T-cell (primary cell): ENCODE measurements around the gene TIMM23B. TPM values are rescaled to one million over a fixed set of nuclear protein-coding genes. Genes with fewer than 3 reads are reported as not detected.
"Not testable (repeated sequence)": the region's sequence is repeated elsewhere in the genome, so short reads cannot be mapped to it uniquely, and the experiment has no call there.

Experiments
- ATAC-seq, 4 experiments: fragments of 200-7000 bp in 3 of 4; fragments of 150-1000 bp in 1 of 4; cut with Tn5 transposase; replicated peaks in 1 of 4; 1 replicate in 3 of 4; 2 replicates in 1 of 4; pipeline ENCODE4 v1.10.0; 2021; ENCODE audit warnings: moderate library complexity in 3 of 4, mild to moderate bottlenecking in 2 of 4, moderate number of reproducible peaks in 1 of 4
- CTCF ChIA-PET, 2 donors: fragments of 300-600 bp; sonication (Branson Sonifier 250); formaldehyde crosslinking; loops; one replicate each; lab custom pipeline; 2022; ENCODE audit warnings: antibody characterized with exemption in 2 of 2; lab: Charles Lee
- POLR2A ChIA-PET, 2 donors: fragments of 300-600 bp; sonication (Branson Sonifier 250); formaldehyde crosslinking; loops; one replicate each; lab custom pipeline; 2022; ENCODE audit warnings: antibody characterized with exemption in 2 of 2; lab: Charles Lee
- DNase-seq, 35 experiments: peaks; one replicate each; pipeline versions ENCODE4 v3.0.0 to v3.0.0-alpha.2; 2013 to 2023
- H3K27ac ChIP-seq: one replicate; pipeline ENCODE4 v1.5.1; 2013; ENCODE audit warnings: low read length
- H3K27me3 ChIP-seq, 2 experiments: replicated peaks in 1 of 2; 1 replicate in 1 of 2; 2 replicates in 1 of 2; pipeline versions ENCODE4 v1.6.1 to v1.7.0; 2013; ENCODE audit warnings: low read length in 1 of 2, mixed read lengths in 1 of 2; ENCODE audit not compliant: control insufficient read depth in 2 of 2, insufficient read depth in 2 of 2; ENCODE audit errors: extremely low read depth in 1 of 2
- H3K36me3 ChIP-seq, 2 donors: 1 replicate in 1 of 2; 2 replicates in 1 of 2; pipeline versions ENCODE4 v1.6.1 to v1.7.0; 2013; ENCODE audit warnings: low read length in 1 of 2; ENCODE audit not compliant: control insufficient read depth in 2 of 2, insufficient read depth in 1 of 2; ENCODE audit errors: extremely low read depth in 1 of 2
- H3K4me1 ChIP-seq, 2 experiments: 1 replicate in 1 of 2; 2 replicates in 1 of 2; pipeline versions ENCODE4 v1.6.1 to v1.7.0; 2013; ENCODE audit warnings: low read length in 2 of 2, mixed read lengths in 1 of 2; ENCODE audit not compliant: insufficient read depth in 2 of 2, control insufficient read depth in 1 of 2; ENCODE audit errors: extremely low read depth in 1 of 2
- H3K4me3 ChIP-seq, 2 donors: 1 replicate in 1 of 2; 2 replicates in 1 of 2; pipeline versions ENCODE4 v1.5.1 to v1.7.0; 2013; ENCODE audit warnings: mild to moderate bottlenecking in 2 of 2, low read length in 1 of 2, moderate library complexity in 1 of 2; ENCODE audit not compliant: control insufficient read depth in 1 of 2; ENCODE audit errors: extremely low read depth in 1 of 2
- H3K9me3 ChIP-seq: 2 replicates; pipeline ENCODE4 v1.7.0; 2013
- H3K27ac Mint-ChIP-seq, 2 donors: one replicate each; pipeline ENCODE4 v1.8.0; 2020 to 2021; ENCODE audit warnings: mild to moderate bottlenecking in 2 of 2, mixed read lengths in 2 of 2
- H3K27me3 Mint-ChIP-seq, 2 donors: one replicate each; pipeline ENCODE4 v1.8.0; 2021 to 2022; ENCODE audit warnings: mixed read lengths in 2 of 2
- H3K36me3 Mint-ChIP-seq: one replicate; pipeline ENCODE4 v1.8.0; 2021; ENCODE audit warnings: mixed read lengths
- H3K4me1 Mint-ChIP-seq, 3 donors: one replicate each; pipeline ENCODE4 v1.8.0; 2020 to 2022; ENCODE audit warnings: mixed read lengths in 3 of 3, mild to moderate bottlenecking in 1 of 3
- H3K4me3 Mint-ChIP-seq, 3 donors: one replicate each; pipeline ENCODE4 v1.8.0; 2020 to 2022; ENCODE audit warnings: mild to moderate bottlenecking in 3 of 3, mixed read lengths in 3 of 3, moderate library complexity in 3 of 3
- H3K9me3 Mint-ChIP-seq, 3 donors: one replicate each; pipeline ENCODE4 v1.8.0; 2020 to 2022; ENCODE audit warnings: mixed read lengths in 3 of 3
- WGBS: methylation state at CpG from one replicate; pipeline ENCODE4 v1.1.5; 2013; ENCODE audit warnings: missing lambda C conversion rate; ENCODE audit not compliant: insufficient coverage; 5-methylcytosine and 5-hydroxymethylcytosine counted together
- total RNA-seq, 35 experiments: library from RNA in 6 of 35; stranded (reverse) in 6 of 35; fragments of 120-200 nt in 1 of 35; gene quantifications; one replicate each; pipeline versions ENCODE4 v1.2.1 to v1.2.4 and lab custom pipeline; 2013 to 2026

TIMM23B gene
- total RNA-seq, 5 donors from 2014 or later (not counting 1 experiment from before 2014, with no cell fraction given) = 25.3 to 35.8 (median 28.1) TPM

GRCh38 chr10:49916451-49916850 lies 25.4 kb upstream of the TIMM23B start:
- H3K4me1 ChIP-seq, H3K27me3 Mint-ChIP-seq, H3K4me1 Mint-ChIP-seq, DNase-seq, POLR2A ChIA-PET, ATAC-seq, CTCF ChIA-PET, H3K27ac ChIP-seq, H3K27me3 ChIP-seq, H3K9me3 ChIP-seq, H3K27ac Mint-ChIP-seq, H3K9me3 Mint-ChIP-seq, H3K4me3 ChIP-seq, H3K4me3 Mint-ChIP-seq: not testable (repeated sequence)
- peaks cover 20% of the 10 kb centered on the region for H3K36me3 Mint-ChIP-seq
- H3K36me3 ChIP-seq = peaks cover 0 to 11% of the 10 kb centered on the region in 2 donors

GRCh38 chr10:49917927-49918326 lies 23.9 kb upstream of the TIMM23B start:
- H3K36me3 Mint-ChIP-seq = peaks cover 28% of the 10 kb centered on the region
- H3K4me3 ChIP-seq, H3K4me3 Mint-ChIP-seq, ATAC-seq, H3K27ac ChIP-seq, H3K4me1 Mint-ChIP-seq, H3K27ac Mint-ChIP-seq, H3K9me3 Mint-ChIP-seq, POLR2A ChIA-PET, H3K4me1 ChIP-seq, H3K27me3 Mint-ChIP-seq, H3K27me3 ChIP-seq, H3K9me3 ChIP-seq, DNase-seq: not testable (repeated sequence)
- H3K36me3 ChIP-seq = peaks cover 0 to 17% of the 10 kb centered on the region in 2 donors
- CTCF ChIA-PET = interaction anchor here in 1 of 2 donors (0.8 kb wide), 1 partner anchor 696 kb away, joined by 3 read pairs; no protein-coding TSS in a partner anchor

GRCh38 chr10:49922041-49922440 lies 19.8 kb upstream of the TIMM23B start:
- POLR2A ChIA-PET, DNase-seq, H3K9me3 Mint-ChIP-seq, H3K27ac ChIP-seq, H3K27me3 ChIP-seq, H3K4me1 ChIP-seq, H3K27ac Mint-ChIP-seq, H3K27me3 Mint-ChIP-seq, H3K4me1 Mint-ChIP-seq, H3K4me3 Mint-ChIP-seq, H3K4me3 ChIP-seq, CTCF ChIA-PET, ATAC-seq, H3K9me3 ChIP-seq: not testable (repeated sequence)
- peaks cover 0 to 18% of the 10 kb centered on the region in 2 donors for H3K36me3 ChIP-seq
- H3K36me3 Mint-ChIP-seq = peaks cover 22% of the 10 kb centered on the region
- no CpG with 5 or more reads among the region's 4 CpGs for WGBS

GRCh38 chr10:49923572-49923971 lies 18.3 kb upstream of the TIMM23B start:
- H3K27me3 Mint-ChIP-seq, ATAC-seq, H3K4me1 ChIP-seq, H3K4me3 Mint-ChIP-seq, CTCF ChIA-PET, H3K9me3 ChIP-seq, H3K27me3 ChIP-seq, H3K4me1 Mint-ChIP-seq, H3K27ac Mint-ChIP-seq, POLR2A ChIA-PET, H3K9me3 Mint-ChIP-seq, DNase-seq, H3K4me3 ChIP-seq, H3K27ac ChIP-seq: not testable (repeated sequence)
- H3K36me3 ChIP-seq = peaks cover 0 to 15% of the 10 kb centered on the region in 2 donors
- no CpG with 5 or more reads among the region's 4 CpGs for WGBS
- H3K36me3 Mint-ChIP-seq = peaks cover 22% of the 10 kb centered on the region

GRCh38 chr10:49931276-49931675 lies 10.6 kb upstream of the TIMM23B start:
- H3K27me3 Mint-ChIP-seq, DNase-seq, H3K9me3 ChIP-seq, CTCF ChIA-PET, H3K9me3 Mint-ChIP-seq, H3K36me3 ChIP-seq, H3K27ac ChIP-seq, H3K4me3 ChIP-seq, H3K4me3 Mint-ChIP-seq, H3K27ac Mint-ChIP-seq, ATAC-seq, H3K4me1 ChIP-seq, H3K4me1 Mint-ChIP-seq, POLR2A ChIA-PET, H3K27me3 ChIP-seq: not testable (repeated sequence)
- H3K36me3 Mint-ChIP-seq = peaks cover 16% of the 10 kb centered on the region
- 100% methylated on average over 1 of the region's 5 CpGs for WGBS

GRCh38 chr10:49931959-49932728 lies 9.7 kb upstream of the TIMM23B start:
- no CpG with 5 or more reads among the region's 7 CpGs for WGBS
- H3K27ac ChIP-seq, H3K4me3 Mint-ChIP-seq, H3K9me3 ChIP-seq, CTCF ChIA-PET, H3K4me1 ChIP-seq, H3K27me3 Mint-ChIP-seq, H3K9me3 Mint-ChIP-seq, H3K4me3 ChIP-seq, POLR2A ChIA-PET, H3K36me3 Mint-ChIP-seq, ATAC-seq, H3K27me3 ChIP-seq, H3K36me3 ChIP-seq, DNase-seq, H3K27ac Mint-ChIP-seq: not testable (repeated sequence)
- H3K4me1 Mint-ChIP-seq = peaks cover 6 to 12% (median 9%) of the 10 kb centered on the region in 3 donors
